HEK293T (cell line): ENCODE data around the gene SPTLC2.

Experiments
- ARNT ChIP-seq: fragments of 450-650 bp; IDR thresholded peaks from 2 replicates; pipeline ENCODE4 v1.6.1; 2017; ENCODE audit warnings: mild to moderate bottlenecking
- ELF4 ChIP-seq: fragments of 450-650 bp; IDR thresholded peaks from 2 replicates; pipeline ENCODE4 v1.6.1; 2017; ENCODE audit warnings: antibody characterized with exemption
- FOXM1 ChIP-seq: fragments of 450-650 bp; IDR thresholded peaks from 2 replicates; pipeline ENCODE4 v1.6.1; 2017; ENCODE audit warnings: mild to moderate bottlenecking, borderline replicate concordance
- LEF1 ChIP-seq: fragments of 450-650 bp; IDR thresholded peaks from 2 replicates; pipeline ENCODE4 v1.6.1; 2017; ENCODE audit warnings: mild to moderate bottlenecking, borderline replicate concordance
- TARDBP ChIP-seq: fragments of 450-650 bp; IDR thresholded peaks from 2 replicates; pipeline ENCODE4 v1.6.1; 2016
- ZNF384 ChIP-seq: fragments of 450-650 bp; IDR thresholded peaks from 2 replicates; pipeline ENCODE4 v1.6.1; 2016

DNA sequence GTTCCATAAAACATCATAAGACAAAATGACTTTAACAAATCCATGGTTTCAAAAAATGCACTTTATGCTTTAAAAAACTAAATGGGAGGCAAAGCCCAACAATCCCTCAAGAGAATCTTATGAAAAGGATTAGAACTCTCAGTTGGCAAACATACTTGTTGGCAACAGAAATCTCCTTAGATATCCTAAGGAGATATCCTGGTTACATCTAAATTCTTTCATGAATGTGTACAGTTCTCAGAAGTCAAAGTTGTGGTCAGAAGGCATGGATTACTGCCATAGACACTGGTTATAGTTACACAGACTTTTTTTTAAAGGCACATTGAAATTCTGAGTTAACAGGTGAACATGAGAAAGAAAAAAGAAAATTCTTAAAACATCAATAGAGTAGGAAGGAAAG lies 100.3 kb downstream of the SPTLC2 start:
- no peak for TF ChIP-seq TARDBP
- TF ChIP-seq FOXM1 = no peak
- no peak for TF ChIP-seq ARNT
- TF ChIP-seq ELF4 = no peak
- TF ChIP-seq ZNF384 = no peak
- no peak for TF ChIP-seq LEF1
